Measurements from ENCODE around the gene SRRM1.
"Not testable (repeated sequence)": the region's sequence is repeated elsewhere in the genome, so short reads cannot be mapped to it uniquely, and the experiment has no call there.

The SRRM1 gene

DNA sequence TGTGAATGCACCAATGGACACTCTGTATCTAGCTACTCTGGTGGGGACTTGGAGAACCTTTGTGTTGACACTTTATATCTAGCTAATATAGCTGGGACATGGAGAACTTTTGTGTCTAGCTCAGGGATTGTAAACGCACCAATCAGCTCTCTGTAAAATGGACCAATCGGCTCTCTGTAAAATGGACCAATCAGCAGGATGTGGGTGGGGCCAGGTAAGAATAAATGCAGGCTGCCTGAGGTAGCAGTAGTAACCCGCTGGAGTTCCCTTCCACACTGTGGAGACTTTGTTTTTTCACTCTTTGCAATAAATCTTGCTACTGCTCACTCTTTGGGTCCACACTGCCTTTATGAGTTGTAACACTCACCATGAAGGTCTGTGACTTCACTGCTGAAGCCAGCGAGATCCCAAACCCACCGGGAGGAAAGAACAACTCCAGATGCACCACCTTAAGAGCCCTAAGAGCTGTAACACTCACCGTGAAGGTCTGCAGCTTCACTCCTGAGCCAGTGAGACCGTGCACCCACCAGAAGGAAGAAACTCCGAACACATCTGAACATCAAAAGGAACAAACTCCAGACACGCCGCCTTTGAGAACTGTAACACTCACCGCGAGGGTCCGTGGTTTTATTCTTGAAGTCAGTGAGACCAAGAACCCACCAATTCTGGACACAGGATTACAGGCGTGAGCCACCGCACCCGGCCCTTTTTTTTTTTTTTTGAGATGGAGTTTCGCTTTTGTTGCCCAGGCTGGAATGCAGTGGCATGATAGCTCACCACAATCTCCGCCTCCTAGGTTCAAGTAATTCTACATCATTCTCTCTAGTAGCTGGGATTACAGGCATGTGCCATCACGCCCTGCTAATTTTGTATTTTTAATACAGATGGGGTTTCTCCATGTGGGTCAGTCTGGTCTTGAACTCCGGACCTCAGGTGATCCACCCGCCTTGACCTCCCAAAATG lies 79.3 kb downstream of the SRRM1 start:
- not testable (repeated sequence) for DNase-seq
